H1 (cell line): ENCODE results near the gene NEO1. TPM values are rescaled to one million over a fixed set of nuclear protein-coding genes. Genes with fewer than 3 reads are reported as not detected.
A peak's percentile ranks its signal among the peaks of the same experiment; 100 is the strongest.

ENCODE experiments used
- CTCF ChIA-PET: fragments of 300-600 bp; sonication (Branson Sonifier 250); formaldehyde crosslinking; loops from one replicate; lab custom pipeline; 2021; ENCODE audit not compliant: partially characterized antibody; lab: Charles Lee
- POLR2A ChIA-PET: fragments of 300-600 bp; sonication (Branson Sonifier 250); formaldehyde crosslinking; loops from one replicate; lab custom pipeline; 2021; ENCODE audit warnings: inconsistent platforms; ENCODE audit not compliant: partially characterized antibody; lab: Charles Lee
- DNase-seq, 2 experiments: peaks; one replicate each; pipeline versions ENCODE4 v3.0.0 to v3.0.0-alpha.2; 2010 to 2022; ENCODE audit warnings: low spot score in 2 of 2, low read depth in 1 of 2, mixed read lengths in 1 of 2
- FAIRE-seq: peaks from 2 replicates; lab custom pipeline; 2011; peaks lifted over from hg19 to GRCh38; lab: Jason Lieb, UNC
- H2AFZ ChIP-seq: 2 replicates; pipeline ENCODE4 v1.8.1; 2012; ENCODE audit warnings: low read length, inconsistent platforms
- H2AK5ac ChIP-seq: 2 replicates; pipeline ENCODE4 v1.6.1; 2013; ENCODE audit warnings: low read depth, low read length
- H2BK120ac ChIP-seq: replicated peaks from 2 replicates; pipeline ENCODE3; 2013; ENCODE audit warnings: low read depth, low read length, inconsistent platforms
- H2BK12ac ChIP-seq: 2 replicates; pipeline ENCODE4 v1.6.1; 2013; ENCODE audit warnings: low read depth, low read length
- H2BK15ac ChIP-seq: 2 replicates; pipeline ENCODE4 v1.6.1; 2013; ENCODE audit warnings: low read length
- H2BK20ac ChIP-seq: 2 replicates; pipeline ENCODE4 v1.6.1; 2013; ENCODE audit warnings: low read length
- H2BK5ac ChIP-seq: 2 replicates; pipeline ENCODE4 v1.6.1; 2013; ENCODE audit warnings: low read depth, low read length
- H3K14ac ChIP-seq: 2 replicates; pipeline ENCODE4 v1.6.1; 2013; ENCODE audit warnings: inconsistent platforms; ENCODE audit not compliant: insufficient read length
- H3K18ac ChIP-seq: 2 replicates; pipeline ENCODE4 v1.6.1; 2013; ENCODE audit warnings: low read length; ENCODE audit errors: extremely low read depth
- H3K23ac ChIP-seq: 2 replicates; pipeline ENCODE4 v1.6.1; 2013; ENCODE audit warnings: inconsistent platforms; ENCODE audit not compliant: insufficient read length
- H3K23me2 ChIP-seq: 2 replicates; pipeline ENCODE4 v1.6.1; 2013; ENCODE audit warnings: low read depth, low read length
- H3K27ac ChIP-seq: 2 replicates; pipeline ENCODE4 v1.6.1; 2011; ENCODE audit warnings: low read depth, low read length, inconsistent platforms
- H3K27me3 ChIP-seq, 4 experiments: replicated peaks in 1 of 4; 1 replicate in 1 of 4; 2 replicates in 3 of 4; pipeline versions ENCODE4 v1.6.1 to v1.8.1; 2011 to 2013; ENCODE audit warnings: low read length in 3 of 4, mild to moderate bottlenecking in 3 of 4, inconsistent platforms in 2 of 4, mixed read lengths in 2 of 4, moderate library complexity in 1 of 4; ENCODE audit not compliant: control insufficient read depth in 3 of 4, insufficient read depth in 3 of 4; ENCODE audit errors: extremely low read depth in 1 of 4
- H3K36me3 ChIP-seq, 4 experiments: 2 replicates each; pipeline versions ENCODE4 v1.6.1 to v1.8.1; 2011 to 2013; ENCODE audit warnings: mild to moderate bottlenecking in 4 of 4, low read length in 3 of 4, moderate library complexity in 2 of 4, control low read depth in 1 of 4, inconsistent platforms in 1 of 4; ENCODE audit not compliant: insufficient read depth in 4 of 4, control insufficient read depth in 2 of 4
- H3K4ac ChIP-seq: replicated peaks from 2 replicates; pipeline ENCODE3; 2013; ENCODE audit warnings: low read length, low read depth, mixed read lengths, inconsistent platforms; ENCODE audit not compliant: insufficient read length
- H3K4me1 ChIP-seq, 4 experiments: replicated peaks in 1 of 4; 1 replicate in 1 of 4; 2 replicates in 3 of 4; pipeline versions ENCODE4 v1.6.1 to v1.8.1; 2011 to 2013; ENCODE audit warnings: low read length in 3 of 4, inconsistent platforms in 2 of 4, mixed read lengths in 1 of 4; ENCODE audit not compliant: insufficient read depth in 4 of 4, control insufficient read depth in 3 of 4
- H3K4me2 ChIP-seq, 2 experiments: 2 replicates each; pipeline versions ENCODE4 v1.6.1 to v1.8.1; 2011 to 2013; ENCODE audit warnings: low read depth in 2 of 2, low read length in 2 of 2, control low read depth in 1 of 2, inconsistent platforms in 1 of 2, mild to moderate bottlenecking in 1 of 2; ENCODE audit not compliant: insufficient read depth in 1 of 2
- H3K4me3 ChIP-seq, 4 experiments: fragments of 200-600, 300-600 bp in 1 of 4; sonication (generic), shearing (Covaris generic), sonication (Bioruptor Twin) in 1 of 4; 2 replicates each; pipeline versions ENCODE4 v1.5.1 to v1.8.1; 2011 to 2016; ENCODE audit warnings: low read length in 4 of 4, low read depth in 3 of 4, control low read depth in 2 of 4, inconsistent platforms in 2 of 4, mild to moderate bottlenecking in 2 of 4, mixed read lengths in 1 of 4, moderate library complexity in 1 of 4; ENCODE audit not compliant: insufficient read depth in 2 of 4; ENCODE audit errors: extremely low read depth in 1 of 4
- H3K56ac ChIP-seq: replicated peaks from 2 replicates; pipeline ENCODE3; 2013; ENCODE audit warnings: low read depth, mild to moderate bottlenecking, mixed read lengths, low read length, inconsistent platforms; ENCODE audit not compliant: insufficient read length
- H3K79me1 ChIP-seq: 2 replicates; pipeline ENCODE4 v1.6.1; 2013; ENCODE audit warnings: low read depth, low read length, control low read depth
- H3K79me2 ChIP-seq, 2 experiments: 2 replicates each; pipeline versions ENCODE4 v1.6.1 to v1.8.1; 2012 to 2013; ENCODE audit warnings: low read length in 2 of 2, mild to moderate bottlenecking in 2 of 2, inconsistent platforms in 1 of 2; ENCODE audit not compliant: insufficient read depth in 2 of 2, control insufficient read depth in 1 of 2
- H3K9ac ChIP-seq, 4 experiments: replicated peaks in 1 of 4; 1 replicate in 1 of 4; 2 replicates in 3 of 4; pipeline versions ENCODE4 v1.6.1 to v1.8.1; 2011 to 2013; ENCODE audit warnings: low read depth in 3 of 4, low read length in 3 of 4, control low read depth in 2 of 4, mild to moderate bottlenecking in 2 of 4, moderate library complexity in 2 of 4, inconsistent platforms in 1 of 4; ENCODE audit errors: extremely low read depth in 1 of 4
- H3K9me3 ChIP-seq, 2 experiments: 2 replicates each; pipeline versions ENCODE4 v1.6.1 to v1.8.1; 2012 to 2013; ENCODE audit warnings: mild to moderate bottlenecking in 2 of 2, moderate library complexity in 2 of 2, control low read depth in 1 of 2, inconsistent platforms in 1 of 2, low read depth in 1 of 2, low read length in 1 of 2, mixed read lengths in 1 of 2; ENCODE audit not compliant: insufficient read depth in 2 of 2
- H4K20me1 ChIP-seq, 2 experiments: replicated peaks in 1 of 2; 2 replicates each; pipeline versions ENCODE3 to v1.8.1; 2011 to 2013; ENCODE audit warnings: inconsistent platforms in 2 of 2, low read length in 2 of 2, mild to moderate bottlenecking in 1 of 2; ENCODE audit not compliant: insufficient read depth in 2 of 2, control insufficient read depth in 1 of 2
- H4K5ac ChIP-seq: 2 replicates; pipeline ENCODE4 v1.6.1; 2013; ENCODE audit warnings: low read length, low read depth, mixed read lengths, inconsistent platforms; ENCODE audit not compliant: insufficient read length
- H4K8ac ChIP-seq: 2 replicates; pipeline ENCODE4 v1.8.0; 2013; ENCODE audit warnings: mild to moderate bottlenecking, moderate library complexity, low read length, inconsistent platforms; ENCODE audit not compliant: insufficient read depth; ENCODE audit errors: extremely low read depth
- H4K91ac ChIP-seq: replicated peaks from 2 replicates; pipeline ENCODE3; 2013; ENCODE audit warnings: low read length, mixed read lengths, inconsistent platforms; ENCODE audit not compliant: insufficient read length
- CEBPB ChIP-seq: IDR thresholded peaks from 2 replicates; pipeline ENCODE4 v1.6.1; 2012; ENCODE audit warnings: low read depth, low read length
- SIN3A ChIP-seq, 2 experiments: IDR thresholded peaks in 1 of 2; conservative IDR thresholded peaks in 1 of 2; 2 replicates each; pipeline ENCODE4 v1.6.1; 2011 to 2012; ENCODE audit warnings: low read length in 2 of 2, improper control_type of control experiment in 1 of 2, low read depth in 1 of 2, mild to moderate bottlenecking in 1 of 2
- SIRT6 ChIP-seq: IDR thresholded peaks from one replicate; pipeline ENCODE4 v1.7.1; 2012; ENCODE audit warnings: low read length, inconsistent platforms
- SP1 ChIP-seq: IDR thresholded peaks from 2 replicates; pipeline ENCODE4 v1.6.1; 2011; ENCODE audit warnings: low read depth, low read length
- WGBS, 2 experiments: shearing (Covaris generic) in 1 of 2; methylation state at CpG; one replicate each; pipeline versions ENCODE4 v1.1.6 to v1.1.7; 2013 to 2015; ENCODE audit warnings: low lambda C conversion rate in 2 of 2, mixed read lengths in 2 of 2, inconsistent platforms in 1 of 2, low coverage in 1 of 2, missing lambda C conversion rate in 1 of 2; ENCODE audit not compliant: insufficient replicate concordance in 2 of 2, insufficient coverage in 1 of 2, insufficient read length in 1 of 2; ENCODE audit errors: extremely low coverage in 1 of 2, missing lambda C conversion rate in 1 of 2; 5-methylcytosine and 5-hydroxymethylcytosine counted together
- polyA plus RNA-seq, 7 experiments: library from polyadenylated mRNA; depleted of rRNA in 3 of 7; stranded (reverse) in 5 of 7; unstranded in 2 of 7; fragments of >200 nt in 5 of 7; fragments of 200-250 nt in 2 of 7; gene quantifications; 1 replicate in 5 of 7; 2 replicates in 1 of 7; 4 replicates in 1 of 7; pipeline versions ENCODE4 v1.2.1 to v1.2.3, GENCODE V29; 2011 to 2013; ENCODE audit warnings: missing spikeins in 2 of 7, mixed read lengths in 2 of 7
- total RNA-seq: library from RNA; stranded (reverse); fragmentation: NEBNext Ultra II Directional; extraction: Animal tissue kit (Norgen Biotek cat#: 25700); gene quantifications from 2 replicates; pipeline ENCODE4 v1.2.1, GENCODE V29; 2021

Gene NEO1
- total and polyA plus RNA-seq, 2 of the 8 experiments (the other 6 are each of a cell fraction or from before 2014, with no cell fraction given), result 36.0 to 51.0 TPM

DNA sequence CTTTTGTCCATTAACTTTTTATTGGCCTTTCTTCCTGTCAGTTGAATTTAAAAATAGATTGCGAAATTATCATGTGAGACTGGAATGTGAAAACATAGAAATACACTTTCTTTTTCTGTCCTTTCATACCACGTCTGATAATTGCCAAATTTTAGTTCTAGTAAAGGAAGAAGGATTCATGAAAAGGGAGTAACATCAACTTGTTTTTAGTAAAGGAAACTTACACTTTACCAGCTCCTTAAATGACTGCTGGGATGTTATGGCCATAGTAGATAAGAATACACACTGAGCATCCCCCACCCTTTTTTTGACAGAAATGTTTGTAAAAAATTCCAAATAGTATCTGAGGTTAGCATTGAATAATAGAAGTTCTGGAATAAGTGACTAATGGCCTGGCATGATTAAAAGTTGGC lies 137.9 kb downstream of the NEO1 start:
- Histone ChIP-seq H4K91ac (no peak overlapping the region), H3K14ac (no peak overlapping the region), H3K18ac (no peak overlapping the region), H3K27ac (no peak overlapping the region), H3K79me1 (no peaks in the 10 kb centered on the region), H3K4me2 (no peak overlapping the region), H3K4me3 (no peak overlapping the region), H3K36me3 (no peaks in the 10 kb centered on the region; a peak in 1 of 8 replicates), H3K4me1 (no peaks in the 10 kb centered on the region), H2AK5ac (no peak overlapping the region), H3K9ac (no peak overlapping the region), H4K8ac (no peak overlapping the region), H2BK15ac (no peak overlapping the region), H3K56ac (no peak overlapping the region), H2BK12ac (no peak overlapping the region), H3K23me2 (no peaks in the 10 kb centered on the region), H2BK5ac (no peak overlapping the region), H3K27me3 (no peaks in the 10 kb centered on the region), H4K20me1 (no peaks in the 10 kb centered on the region), H2BK120ac (no peak overlapping the region), H2BK20ac (no peak overlapping the region), H2AFZ (no peak overlapping the region), H3K23ac (no peak overlapping the region), H3K79me2 (no peaks in the 10 kb centered on the region), H4K5ac (no peak overlapping the region), H3K4ac (no peak overlapping the region), H3K9me3 (no peaks in the 10 kb centered on the region)
- no peak for DNase-seq
- TF ChIP-seq CEBPB (peak; percentile 63; the same call in 1 of the 2 replicates), SP1 (no peak), SIN3A (conservative IDR thresholded peaks at IDR 0.05 in 1 of 2, IDR thresholded peaks at IDR 0.05 in 1 of 2; ENCODE audit: low read depth in 1 of 2, low read length in 2 of 2) (no peak), SIRT6 (no peak)
- ChIA-PET POLR2A (no interaction called here), CTCF (no interaction called here)
- FAIRE-seq, result no peak
- 82% methylated on average over 2 of the region's 2 CpGs; no CpG with 5 or more reads in 1 of the 2 experiments for WGBS, 2 experiments
